Measurements from ENCODE around the gene CDC5L.

DNA sequence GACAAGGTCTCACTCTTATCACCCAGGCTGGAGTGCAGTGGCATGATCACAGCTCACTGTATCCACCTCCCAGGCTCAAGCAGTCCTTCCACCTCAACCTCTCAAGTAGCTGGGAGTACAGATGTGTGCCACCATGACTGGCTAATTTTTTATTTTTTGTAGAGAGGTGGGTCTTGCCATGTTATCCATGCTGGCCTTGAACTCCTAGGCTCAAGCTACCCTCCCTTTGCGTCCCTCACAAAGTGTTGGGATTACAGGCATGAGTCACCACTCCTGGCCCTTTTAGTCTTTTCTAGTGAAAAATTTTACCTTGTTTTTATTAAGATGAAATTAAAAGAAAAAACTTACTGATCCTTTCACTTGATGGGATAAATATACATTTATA is 17.2 kb downstream of the CDC5L start:
- TF ChIP-seq CTCF (conservative IDR thresholded peaks at IDR 0.05; ENCODE audit: low read length): no peak
- no peak for TF ChIP-seq EZH2phosphoT487 (IDR thresholded peaks at IDR 0.05; ENCODE audit: borderline replicate concordance)
